RWPE2 (cell line): ENCODE measurements around the gene DARS2.
"Not testable (repeated sequence)": the region's sequence is repeated elsewhere in the genome, so short reads cannot be mapped to it uniquely, and the experiment has no call there.

Experiments used
- ATAC-seq: fragments of 200-7000 bp; cut with Tn5 transposase; 3 replicates; pipeline ENCODE4 v1.9.1; 2021; ENCODE audit warnings: low read depth
- DNase-seq: peaks from one replicate; pipeline ENCODE4 v3.0.0-alpha.2; 2020; ENCODE audit warnings: low spot score
- H3K27ac ChIP-seq: fragments of 450-650 bp; 2 replicates; pipeline ENCODE4 v1.5.1; 2017; ENCODE audit warnings: mild to moderate bottlenecking; ENCODE audit not compliant: poor library complexity, severe bottlenecking
- H3K27me3 ChIP-seq: fragments of 250-450 bp; sonication (Bioruptor Pico); 2 replicates; pipeline ENCODE4 v1.5.1; 2021; ENCODE audit warnings: mild to moderate bottlenecking, moderate library complexity; ENCODE audit not compliant: insufficient read depth, poor library complexity, severe bottlenecking
- H3K36me3 ChIP-seq: fragments of 250-450 bp; sonication (Bioruptor Pico); 2 replicates; pipeline ENCODE4 v1.5.1; 2020; ENCODE audit warnings: low read depth, mild to moderate bottlenecking, moderate library complexity
- H3K4me1 ChIP-seq: fragments of 250-450 bp; sonication (Bioruptor Pico); 2 replicates; pipeline ENCODE4 v1.5.1; 2021; ENCODE audit warnings: mild to moderate bottlenecking, moderate library complexity; ENCODE audit not compliant: insufficient read depth, poor library complexity, severe bottlenecking
- H3K4me3 ChIP-seq: fragments of 250-450 bp; sonication (Bioruptor Pico); 2 replicates; pipeline ENCODE4 v1.5.1; 2021; ENCODE audit warnings: mild to moderate bottlenecking, moderate library complexity; ENCODE audit not compliant: severe bottlenecking
- H3K9me3 ChIP-seq: fragments of 250-450 bp; sonication (Bioruptor Pico); 2 replicates; pipeline ENCODE4 v1.5.1; 2021; ENCODE audit warnings: mild to moderate bottlenecking, moderate library complexity; ENCODE audit not compliant: severe bottlenecking
- TF ChIP-seq, protein P1 (sequence below): fragments of 450-650 bp; IDR thresholded peaks from one replicate; pipeline ENCODE4 v1.5.1; 2017; ENCODE audit warnings: mild to moderate bottlenecking, moderate library complexity; ENCODE audit not compliant: poor library complexity, severe bottlenecking

DARS2 gene

DNA sequence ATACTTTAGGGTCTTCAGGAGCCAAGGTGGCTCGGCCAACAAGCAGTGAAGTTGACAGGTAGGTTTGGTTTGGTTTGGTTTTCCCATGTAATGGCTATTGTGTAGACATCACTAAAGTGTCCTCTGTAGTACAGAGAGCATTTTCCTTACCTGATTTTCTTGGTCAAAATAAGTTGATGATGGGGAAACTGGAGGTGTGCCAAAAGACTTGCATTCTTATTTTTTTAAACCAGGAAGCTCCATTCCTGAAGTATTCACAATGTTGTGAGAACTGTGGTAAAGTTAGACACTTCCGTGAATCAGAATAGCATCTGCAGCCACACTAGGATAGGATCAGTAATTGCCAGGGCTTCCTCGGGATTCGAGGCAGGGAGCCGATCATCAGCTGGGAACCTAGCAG lies 46.6 kb downstream of the DARS2 start:
- no peak for DNase-seq
- H3K36me3 ChIP-seq: peaks cover 44% of the 10 kb centered on the region

DNA sequence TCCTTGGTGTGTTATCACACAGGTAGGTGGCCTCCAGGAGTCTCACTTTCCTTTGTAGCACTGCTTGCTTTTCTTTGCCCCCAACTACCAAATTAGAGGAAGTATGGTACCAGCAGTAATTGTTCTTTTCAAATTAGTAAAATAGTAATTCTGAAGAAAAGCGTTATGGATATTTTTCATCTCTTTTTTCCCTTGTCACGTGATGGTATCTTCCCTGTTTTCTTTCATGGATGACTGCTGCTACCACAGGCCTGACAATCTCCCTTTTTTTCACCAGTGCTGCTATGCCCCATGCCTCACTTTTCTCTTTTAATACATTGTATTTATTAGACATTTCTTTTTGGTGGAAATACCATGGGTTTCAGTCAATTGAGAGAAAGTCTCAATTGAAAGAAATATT lies 47.0 kb downstream of the DARS2 start:
- H3K27me3 ChIP-seq: no peaks in the 10 kb centered on the region
- H3K27ac ChIP-seq: no peak overlapping the region
- H3K36me3 ChIP-seq: peaks cover 44% of the 10 kb centered on the region
- H3K4me1 ChIP-seq: peaks cover 6% of the 10 kb centered on the region
- no peak for DNase-seq
- ATAC-seq: no peak
- TF ChIP-seq, protein P1, sequence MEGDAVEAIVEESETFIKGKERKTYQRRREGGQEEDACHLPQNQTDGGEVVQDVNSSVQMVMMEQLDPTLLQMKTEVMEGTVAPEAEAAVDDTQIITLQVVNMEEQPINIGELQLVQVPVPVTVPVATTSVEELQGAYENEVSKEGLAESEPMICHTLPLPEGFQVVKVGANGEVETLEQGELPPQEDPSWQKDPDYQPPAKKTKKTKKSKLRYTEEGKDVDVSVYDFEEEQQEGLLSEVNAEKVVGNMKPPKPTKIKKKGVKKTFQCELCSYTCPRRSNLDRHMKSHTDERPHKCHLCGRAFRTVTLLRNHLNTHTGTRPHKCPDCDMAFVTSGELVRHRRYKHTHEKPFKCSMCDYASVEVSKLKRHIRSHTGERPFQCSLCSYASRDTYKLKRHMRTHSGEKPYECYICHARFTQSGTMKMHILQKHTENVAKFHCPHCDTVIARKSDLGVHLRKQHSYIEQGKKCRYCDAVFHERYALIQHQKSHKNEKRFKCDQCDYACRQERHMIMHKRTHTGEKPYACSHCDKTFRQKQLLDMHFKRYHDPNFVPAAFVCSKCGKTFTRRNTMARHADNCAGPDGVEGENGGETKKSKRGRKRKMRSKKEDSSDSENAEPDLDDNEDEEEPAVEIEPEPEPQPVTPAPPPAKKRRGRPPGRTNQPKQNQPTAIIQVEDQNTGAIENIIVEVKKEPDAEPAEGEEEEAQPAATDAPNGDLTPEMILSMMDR: no peak
- H3K4me3 ChIP-seq: no peak overlapping the region
- H3K9me3 ChIP-seq: no peaks in the 10 kb centered on the region

More for the DNA sequence above, 46.6 kb downstream of the DARS2 start:
- no peak overlapping the region for H3K27ac ChIP-seq
- H3K27me3 ChIP-seq: no peaks in the 10 kb centered on the region
- TF ChIP-seq, protein P1: no peak
- H3K4me1 ChIP-seq: peaks cover 9% of the 10 kb centered on the region
- no peaks in the 10 kb centered on the region for H3K9me3 ChIP-seq
- H3K4me3 ChIP-seq: no peak overlapping the region
- ATAC-seq: no peak

DNA sequence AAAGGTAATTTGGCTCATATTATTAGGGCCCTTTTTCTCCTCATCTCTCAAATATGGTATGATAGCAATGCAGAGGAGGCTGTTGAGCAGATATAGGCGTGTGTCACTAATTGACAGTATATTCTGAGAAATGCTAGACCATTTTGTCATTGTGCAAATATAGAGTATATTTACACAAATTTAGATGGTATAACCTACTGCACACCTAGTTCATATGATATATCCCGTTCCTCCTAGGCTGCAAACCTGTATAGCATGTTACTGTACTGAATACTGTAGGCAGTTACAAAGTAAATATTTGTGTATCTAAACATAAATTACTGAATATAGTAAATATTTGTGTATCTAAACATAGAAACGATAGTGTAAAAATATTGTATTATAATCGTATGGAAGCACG lies 52.3 kb downstream of the DARS2 start:
- ATAC-seq (no peak), DNase-seq (no peak)
- TF ChIP-seq, protein P1: no peak
- Histone ChIP-seq H3K9me3 (no peaks in the 10 kb centered on the region), H3K4me1 (no peaks in the 10 kb centered on the region), H3K36me3 (peaks cover 34% of the 10 kb centered on the region), H3K27ac (no peak overlapping the region), H3K4me3 (no peak overlapping the region), H3K27me3 (no peaks in the 10 kb centered on the region)

DNA sequence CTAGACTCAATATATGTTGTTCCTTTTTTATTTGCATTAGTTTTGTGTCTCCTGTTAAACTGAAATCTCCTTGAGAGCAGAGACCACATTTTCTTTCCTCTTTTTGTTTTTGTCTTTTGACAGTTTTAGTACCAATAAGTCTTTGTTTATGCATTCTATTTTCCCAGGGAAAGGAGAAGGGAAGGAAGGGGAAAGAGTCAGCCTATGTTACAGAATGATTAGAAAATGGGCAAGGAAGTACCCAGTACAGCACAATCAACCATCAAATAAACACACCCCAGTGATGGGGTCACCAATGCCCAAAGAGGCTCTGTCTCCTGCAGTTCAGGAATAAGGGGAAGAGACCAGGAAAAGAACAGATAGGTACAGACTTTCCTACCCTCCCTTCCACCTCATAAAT lies 53.8 kb downstream of the DARS2 start:
- Histone ChIP-seq H3K27me3 (no peaks in the 10 kb centered on the region), H3K27ac (no peak overlapping the region), H3K4me3 (no peak overlapping the region), H3K36me3 (peaks cover 26% of the 10 kb centered on the region), H3K4me1 (no peaks in the 10 kb centered on the region), H3K9me3 (no peaks in the 10 kb centered on the region)
- TF ChIP-seq, protein P1: no peak
- ATAC-seq (no peak), DNase-seq (no peak)

DNA sequence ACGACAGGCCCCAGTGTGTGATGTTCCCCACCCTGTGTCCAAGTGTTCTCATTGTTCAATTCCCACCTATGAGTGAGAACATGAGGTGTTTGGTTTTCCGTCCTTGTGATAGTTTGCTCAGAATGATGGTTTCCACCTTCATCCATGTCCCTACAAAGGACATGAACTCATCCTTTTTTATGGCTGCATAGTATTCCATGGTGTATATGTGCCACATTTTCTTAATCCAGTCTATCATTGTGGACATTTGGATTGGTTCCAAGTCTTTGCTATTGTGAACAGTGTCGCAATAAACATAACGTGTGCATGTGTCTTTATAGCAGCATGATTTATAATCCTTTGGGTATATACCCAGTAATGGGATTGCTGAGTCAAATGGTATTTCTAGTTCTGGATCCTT lies 56.6 kb downstream of the DARS2 start:
- peaks cover 15% of the 10 kb centered on the region for H3K36me3 ChIP-seq
- H3K4me3 ChIP-seq, DNase-seq, ATAC-seq, H3K9me3 ChIP-seq, H3K27me3 ChIP-seq, H3K4me1 ChIP-seq, H3K27ac ChIP-seq: not testable (repeated sequence)
